Progenitor cell of endocrine pancreas (in vitro differentiated cells): Measurements from ENCODE around the gene CRADD. TPM values are rescaled to one million over a fixed set of nuclear protein-coding genes. Genes with fewer than 3 reads are reported as not detected.

Experiments
- DNase-seq: peaks from one replicate; pipeline ENCODE4 v3.0.0; 2021; ENCODE audit warnings: low spot score; ENCODE audit not compliant: unreplicated experiment
- H3K27ac Mint-ChIP-seq: 2 replicates; pipeline ENCODE4 v1.8.0; 2021; ENCODE audit warnings: mild to moderate bottlenecking, moderate library complexity, mixed read lengths
- H3K27me3 Mint-ChIP-seq: 2 replicates; pipeline ENCODE4 v1.8.0; 2021; ENCODE audit warnings: mixed read lengths
- H3K36me3 Mint-ChIP-seq: 2 replicates; pipeline ENCODE4 v1.8.0; 2022; ENCODE audit warnings: mixed read lengths; ENCODE audit not compliant: insufficient read depth
- H3K4me1 Mint-ChIP-seq: 2 replicates; pipeline ENCODE4 v1.8.0; 2021; ENCODE audit warnings: low read depth, mixed read lengths
- H3K4me3 Mint-ChIP-seq: 2 replicates; pipeline ENCODE4 v1.8.0; 2021; ENCODE audit warnings: low read depth, mild to moderate bottlenecking, moderate library complexity, mixed read lengths
- H3K9me3 Mint-ChIP-seq: 2 replicates; pipeline ENCODE4 v1.8.0; 2021; ENCODE audit warnings: low read depth, mixed read lengths
- total RNA-seq: library from RNA; stranded (reverse); gene quantifications from 2 replicates; pipeline ENCODE4 v1.2.1, GENCODE V29; 2021
- TF ChIP-seq, protein P1 (sequence below): fragments of 200-600 bp; sonication (generic); IDR thresholded peaks from one replicate; pipeline ENCODE4 v1.5.0; 2021; ENCODE audit warnings: antibody characterized with exemption, mild to moderate bottlenecking; ENCODE audit not compliant: unreplicated experiment

The CRADD gene
- total RNA-seq, 1 donor from 2014 or later: 11.7 TPM

DNA sequence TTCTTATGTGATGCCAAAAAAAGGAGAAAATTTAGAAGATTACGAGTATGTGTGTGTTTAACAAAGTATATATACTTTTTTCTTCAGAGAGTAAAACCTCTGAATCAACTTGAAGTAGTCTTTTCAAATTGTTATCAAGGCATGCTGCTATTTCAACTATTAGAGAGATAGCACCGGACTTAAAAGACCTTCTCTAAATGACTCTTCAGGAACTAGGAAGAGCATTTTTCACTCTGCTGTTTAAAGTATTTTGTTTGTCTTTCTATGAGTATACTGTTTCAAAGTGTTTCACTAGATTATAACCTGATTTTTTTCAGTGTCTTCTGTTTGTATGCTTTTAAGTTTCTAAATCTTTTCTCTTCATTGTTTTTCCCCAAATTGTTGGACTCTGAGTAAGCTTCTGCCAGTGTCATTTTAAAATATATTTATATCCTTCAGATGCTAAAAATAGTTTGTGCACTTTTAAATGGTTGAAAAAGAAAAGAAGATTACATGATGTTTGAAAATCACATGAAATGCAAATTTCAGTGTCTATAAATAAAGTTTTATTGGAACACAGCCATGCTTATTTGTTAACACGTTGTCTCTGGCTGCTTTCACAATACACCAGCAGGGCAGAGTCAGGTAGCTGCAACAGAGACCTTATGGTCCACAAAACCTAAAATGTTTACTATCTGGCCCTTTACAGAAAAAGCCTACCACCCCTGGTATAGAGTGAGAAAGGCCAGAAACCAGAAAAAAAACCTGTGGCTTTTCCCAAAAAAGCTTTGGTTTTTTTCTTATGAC lies 21.3 kb downstream of the CRADD start:
- Mint-ChIP-seq H3K36me3 (no peaks in the 10 kb centered on the region), H3K27me3 (peaks cover 22% of the 10 kb centered on the region), H3K9me3 (peaks cover 13% of the 10 kb centered on the region), H3K4me1 (peaks cover 16% of the 10 kb centered on the region), H3K4me3 (no peak overlapping the region), H3K27ac (no peak overlapping the region)
- no peak for DNase-seq
- TF ChIP-seq, protein P1, sequence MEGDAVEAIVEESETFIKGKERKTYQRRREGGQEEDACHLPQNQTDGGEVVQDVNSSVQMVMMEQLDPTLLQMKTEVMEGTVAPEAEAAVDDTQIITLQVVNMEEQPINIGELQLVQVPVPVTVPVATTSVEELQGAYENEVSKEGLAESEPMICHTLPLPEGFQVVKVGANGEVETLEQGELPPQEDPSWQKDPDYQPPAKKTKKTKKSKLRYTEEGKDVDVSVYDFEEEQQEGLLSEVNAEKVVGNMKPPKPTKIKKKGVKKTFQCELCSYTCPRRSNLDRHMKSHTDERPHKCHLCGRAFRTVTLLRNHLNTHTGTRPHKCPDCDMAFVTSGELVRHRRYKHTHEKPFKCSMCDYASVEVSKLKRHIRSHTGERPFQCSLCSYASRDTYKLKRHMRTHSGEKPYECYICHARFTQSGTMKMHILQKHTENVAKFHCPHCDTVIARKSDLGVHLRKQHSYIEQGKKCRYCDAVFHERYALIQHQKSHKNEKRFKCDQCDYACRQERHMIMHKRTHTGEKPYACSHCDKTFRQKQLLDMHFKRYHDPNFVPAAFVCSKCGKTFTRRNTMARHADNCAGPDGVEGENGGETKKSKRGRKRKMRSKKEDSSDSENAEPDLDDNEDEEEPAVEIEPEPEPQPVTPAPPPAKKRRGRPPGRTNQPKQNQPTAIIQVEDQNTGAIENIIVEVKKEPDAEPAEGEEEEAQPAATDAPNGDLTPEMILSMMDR: no peak

DNA sequence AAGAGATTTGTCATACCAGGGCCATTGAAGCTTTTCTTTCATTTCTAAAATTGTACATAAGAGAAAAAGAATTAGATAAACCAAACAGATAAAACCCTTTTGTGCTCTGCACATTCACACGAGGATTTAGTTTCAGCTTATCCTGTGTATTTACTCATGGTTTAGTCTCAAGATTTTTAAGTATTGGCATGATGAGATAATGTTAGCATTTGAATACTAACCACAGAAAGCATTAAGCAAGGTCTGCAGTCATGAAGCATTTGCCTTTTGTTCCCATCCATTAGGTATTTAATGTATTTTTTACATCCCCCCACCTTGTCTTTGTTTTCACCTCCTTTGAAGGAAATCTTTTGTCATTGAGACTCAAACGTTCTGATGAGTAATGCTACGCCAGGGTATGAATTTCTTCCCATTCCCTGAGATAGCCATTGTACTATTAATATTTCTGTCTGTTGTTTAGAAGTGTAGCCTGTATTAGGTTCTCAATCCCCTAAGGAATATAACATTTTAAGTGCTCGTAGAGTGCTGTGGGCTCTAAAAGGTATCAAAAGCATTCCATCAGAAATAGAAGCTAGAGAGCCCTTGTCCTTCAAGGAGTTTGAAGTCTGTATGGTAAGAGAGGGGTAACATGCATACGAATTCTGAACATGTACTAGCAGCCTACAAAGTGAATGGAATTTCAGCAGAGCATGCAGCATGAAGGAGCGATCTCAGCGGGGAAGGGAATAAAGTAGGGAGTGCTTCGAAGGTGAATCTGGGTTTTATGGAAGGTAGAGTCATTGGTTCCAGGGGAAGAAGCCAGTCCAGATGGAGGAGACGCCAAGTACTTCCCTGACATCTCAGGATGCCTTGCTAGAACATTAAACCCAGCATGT lies 22.3 kb downstream of the CRADD start:
- DNase-seq: no peak
- Mint-ChIP-seq H3K4me1 (peaks cover 16% of the 10 kb centered on the region), H3K27ac (no peak overlapping the region), H3K27me3 (peaks cover 22% of the 10 kb centered on the region), H3K4me3 (no peak overlapping the region), H3K9me3 (peaks cover 6% of the 10 kb centered on the region), H3K36me3 (no peaks in the 10 kb centered on the region)
- TF ChIP-seq, protein P1: no peak

DNA sequence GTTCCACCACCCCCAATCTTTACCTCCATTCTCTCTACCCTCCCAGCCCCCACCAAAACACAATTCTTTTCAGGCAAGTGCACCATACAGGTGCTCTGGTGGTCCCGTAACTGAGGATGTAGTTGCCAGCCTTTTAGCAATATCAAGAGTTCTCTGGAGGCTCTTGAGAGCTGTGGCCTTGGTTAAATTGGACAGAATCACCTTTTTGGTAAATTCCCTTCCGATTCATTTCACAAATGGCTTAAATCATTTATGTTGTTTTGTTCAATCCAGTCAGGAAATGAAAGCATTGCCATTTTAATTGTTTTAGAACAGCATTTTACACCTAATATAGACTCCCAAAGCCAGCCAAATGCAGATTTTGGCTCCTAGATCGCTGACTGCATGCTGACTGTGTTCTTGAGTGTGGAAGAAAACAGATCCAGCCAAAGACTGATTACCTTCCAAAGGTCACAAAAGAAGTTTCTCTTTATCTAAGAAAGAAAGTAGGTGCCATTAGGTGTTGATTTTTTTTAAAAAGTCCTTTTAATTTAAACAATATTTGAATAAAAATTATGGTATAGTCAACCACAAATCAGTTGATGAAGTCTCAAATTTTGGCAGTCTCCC lies 25.6 kb downstream of the CRADD start:
- DNase-seq: no peak
- no peaks in the 10 kb centered on the region for H3K36me3 Mint-ChIP-seq
- H3K9me3 Mint-ChIP-seq: peaks cover under 1% of the 10 kb centered on the region
- peaks cover 14% of the 10 kb centered on the region for H3K4me1 Mint-ChIP-seq
- TF ChIP-seq, protein P1: no peak
- peaks cover 22% of the 10 kb centered on the region for H3K27me3 Mint-ChIP-seq
- H3K27ac Mint-ChIP-seq: no peak overlapping the region
- H3K4me3 Mint-ChIP-seq: no peak overlapping the region

DNA sequence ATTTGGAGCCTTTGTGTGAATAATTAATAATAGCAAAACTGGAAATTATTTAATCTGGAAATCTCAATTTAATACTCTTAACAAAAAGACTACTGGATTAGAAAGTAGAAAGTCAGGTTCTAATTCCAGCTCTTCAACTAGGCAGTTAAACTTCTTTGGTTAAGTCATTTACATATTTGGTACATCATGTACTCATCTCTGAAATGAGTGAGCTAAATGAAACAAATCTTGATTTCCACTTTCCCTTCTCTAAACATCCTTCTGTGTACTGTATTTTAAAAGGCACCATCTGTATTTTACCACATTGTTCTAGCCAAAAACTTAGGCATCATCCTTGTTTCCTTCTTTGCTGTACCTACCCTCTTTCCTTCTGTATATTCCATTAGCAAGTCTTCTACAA lies 26.9 kb downstream of the CRADD start:
- Mint-ChIP-seq H3K4me3 (no peak overlapping the region), H3K27ac (no peak overlapping the region), H3K27me3 (peaks cover 22% of the 10 kb centered on the region), H3K36me3 (no peaks in the 10 kb centered on the region), H3K9me3 (peaks cover 13% of the 10 kb centered on the region), H3K4me1 (peaks cover 11% of the 10 kb centered on the region)
- no peak for DNase-seq
- TF ChIP-seq, protein P1: no peak

DNA sequence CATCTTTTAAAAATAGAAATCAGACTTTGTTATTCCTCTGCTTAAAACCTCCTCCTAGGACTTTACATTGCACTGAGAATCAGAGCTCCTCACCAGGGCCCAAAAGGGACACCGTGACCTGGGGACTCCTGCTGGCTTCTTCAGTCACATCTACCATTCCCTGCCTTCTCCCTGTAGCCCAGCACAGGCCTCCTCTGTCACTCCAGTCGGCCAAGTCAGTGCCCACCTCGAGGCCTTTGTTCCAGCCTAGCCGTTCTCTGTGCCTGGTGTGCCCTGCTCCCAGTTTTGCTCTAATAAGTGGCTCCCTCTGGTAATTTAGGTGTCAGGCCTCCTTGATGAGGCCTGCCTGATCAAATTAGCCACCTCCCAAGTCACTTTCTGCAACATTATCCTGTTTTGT lies 27.4 kb downstream of the CRADD start:
- H3K27me3 Mint-ChIP-seq: peaks cover 22% of the 10 kb centered on the region
- DNase-seq: no peak
- peaks cover 2% of the 10 kb centered on the region for H3K36me3 Mint-ChIP-seq
- H3K27ac Mint-ChIP-seq: no peak overlapping the region
- TF ChIP-seq, protein P1: no peak
- no peak overlapping the region for H3K4me3 Mint-ChIP-seq
- peaks cover 6% of the 10 kb centered on the region for H3K4me1 Mint-ChIP-seq
- peaks cover 18% of the 10 kb centered on the region for H3K9me3 Mint-ChIP-seq
